Panc1 (cell line): ENCODE results near the gene GRK3. TPM values are rescaled to one million over a fixed set of nuclear protein-coding genes. Genes with fewer than 3 reads are reported as not detected.

ENCODE experiments used
- ATAC-seq: fragments of 200-7000 bp; cut with Tn5 transposase; 2 replicates; pipeline ENCODE4 v1.9.1; 2020; ENCODE audit warnings: mild to moderate bottlenecking, moderate library complexity
- BruUV-seq: library from RNA; stranded (reverse); fragments of 400-500 nt; replicated peaks from 2 replicates; lab custom pipeline; 2021; lab: Mats Ljungman, UMichigan
- CTCF ChIA-PET: fragments of 300-600 bp; sonication (Branson Sonifier 250); formaldehyde crosslinking; loops from one replicate; lab custom pipeline; 2022; ENCODE audit warnings: antibody characterized with exemption; lab: Charles Lee
- POLR2A ChIA-PET: fragments of 300-600 bp; sonication (Branson Sonifier 250); formaldehyde crosslinking; loops from one replicate; lab custom pipeline; 2022; ENCODE audit warnings: antibody characterized with exemption; lab: Charles Lee
- DNase-seq: peaks from one replicate; pipeline ENCODE4 v3.0.0-alpha.2; 2010; ENCODE audit warnings: low read depth, low spot score
- H3K27ac ChIP-seq: 2 replicates; pipeline ENCODE4 v1.5.1; 2011; ENCODE audit warnings: mild to moderate bottlenecking, low read length, inconsistent platforms
- H3K27me3 ChIP-seq: fragments of 200-500 bp; sonication (Bioruptor generic); 2 replicates; pipeline ENCODE4 v1.6.0; 2014; ENCODE audit warnings: low read length, inconsistent platforms; ENCODE audit not compliant: control insufficient read depth, insufficient read depth
- H3K36me3 ChIP-seq: fragments of 200-500 bp; sonication (Bioruptor generic); 2 replicates; pipeline ENCODE4 v1.5.1; 2014; ENCODE audit warnings: inconsistent platforms, mild to moderate bottlenecking, low read length, moderate library complexity; ENCODE audit not compliant: control insufficient read depth, insufficient read depth
- H3K4me1 ChIP-seq: 2 replicates; pipeline ENCODE4 v1.5.1; 2011; ENCODE audit warnings: inconsistent platforms, mild to moderate bottlenecking, low read length, moderate library complexity; ENCODE audit not compliant: control insufficient read depth, insufficient read depth
- H3K4me3 ChIP-seq, 2 experiments: 2 replicates each; pipeline ENCODE4 v1.5.1; 2011 to 2012; ENCODE audit warnings: low read depth in 2 of 2, low read length in 2 of 2, mild to moderate bottlenecking in 2 of 2, inconsistent platforms in 1 of 2, moderate library complexity in 1 of 2
- H3K9me3 ChIP-seq: fragments of 200-500 bp; sonication (Bioruptor generic); 2 replicates; pipeline ENCODE4 v1.5.1; 2014; ENCODE audit warnings: low read depth, mild to moderate bottlenecking, inconsistent platforms, low read length, moderate library complexity; ENCODE audit not compliant: control insufficient read depth, insufficient read depth
- POLR2AphosphoS5 ChIP-seq: IDR thresholded peaks from 2 replicates; pipeline ENCODE4 v1.6.1; 2012; ENCODE audit warnings: mild to moderate bottlenecking, low read depth, low read length, moderate library complexity
- SIN3A ChIP-seq: IDR thresholded peaks from 2 replicates; pipeline ENCODE4 v1.6.1; 2012; ENCODE audit warnings: low read depth, mild to moderate bottlenecking, low read length, moderate library complexity, borderline replicate concordance; ENCODE audit not compliant: insufficient read depth
- TCF7L2 ChIP-seq: IDR thresholded peaks from 2 replicates; pipeline ENCODE4 v1.6.1; 2011; ENCODE audit warnings: mild to moderate bottlenecking, low read depth, low read length, inconsistent platforms
- in situ Hi-C: cut with HindIII; loops from 2 replicates; pipeline ENCODE4 v1.10.0; 2016; ENCODE audit warnings: low sequenced_read_pairs, low pct_unique_long_range_greater_than_20kb
- intact Hi-C: fragments of 100-400 bp; cut with micrococcal nuclease; formaldehyde crosslinking; loops from one replicate; pipeline ENCODE4 v1.10.0; 2022; ENCODE audit not compliant: unreplicated experiment
- total RNA-seq: library from RNA; stranded (reverse); gene quantifications from one replicate; pipeline ENCODE4 v1.2.1, GENCODE V29; 2021; ENCODE audit not compliant: unreplicated experiment
- TF ChIP-seq, protein P1 (sequence below), 2 experiments: IDR thresholded peaks; 2 replicates each; pipeline ENCODE4 v1.6.1; 2011 to 2012; ENCODE audit warnings: low read depth in 2 of 2, control low read depth in 1 of 2, low read length in 1 of 2, mild to moderate bottlenecking in 1 of 2, moderate library complexity in 1 of 2; ENCODE audit not compliant: insufficient read depth in 1 of 2
- TF ChIP-seq, protein P2 (sequence below): fragments of 450-650 bp; IDR thresholded peaks from 2 replicates; pipeline ENCODE4 v1.5.1; 2017; ENCODE audit warnings: mild to moderate bottlenecking

Gene GRK3
- total RNA-seq, 1 experiment from 2014 or later = 12.0 TPM

DNA sequence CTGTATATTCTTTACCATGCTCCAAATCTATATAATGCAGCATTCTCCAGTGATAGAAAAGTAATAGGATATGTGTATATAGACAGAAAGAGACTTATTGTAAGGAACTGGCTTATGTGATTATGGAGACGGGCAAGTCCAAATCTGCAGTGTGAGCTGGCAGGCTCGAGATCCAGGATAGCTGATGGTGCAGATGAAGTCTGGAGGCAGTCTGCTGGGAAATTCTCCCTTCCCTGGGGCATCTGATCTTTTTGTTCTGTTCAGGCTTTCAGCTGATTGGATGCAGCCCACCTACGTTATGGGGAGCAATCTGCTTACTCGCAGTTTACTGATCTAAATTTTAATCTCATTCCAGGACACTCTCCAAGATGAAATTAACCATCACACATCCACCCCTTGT, 73.2 kb downstream of the GRK3 start:
- no TSS peak for BruUV-seq
- no peak for TF ChIP-seq TCF7L2
- TF ChIP-seq, protein P1, sequence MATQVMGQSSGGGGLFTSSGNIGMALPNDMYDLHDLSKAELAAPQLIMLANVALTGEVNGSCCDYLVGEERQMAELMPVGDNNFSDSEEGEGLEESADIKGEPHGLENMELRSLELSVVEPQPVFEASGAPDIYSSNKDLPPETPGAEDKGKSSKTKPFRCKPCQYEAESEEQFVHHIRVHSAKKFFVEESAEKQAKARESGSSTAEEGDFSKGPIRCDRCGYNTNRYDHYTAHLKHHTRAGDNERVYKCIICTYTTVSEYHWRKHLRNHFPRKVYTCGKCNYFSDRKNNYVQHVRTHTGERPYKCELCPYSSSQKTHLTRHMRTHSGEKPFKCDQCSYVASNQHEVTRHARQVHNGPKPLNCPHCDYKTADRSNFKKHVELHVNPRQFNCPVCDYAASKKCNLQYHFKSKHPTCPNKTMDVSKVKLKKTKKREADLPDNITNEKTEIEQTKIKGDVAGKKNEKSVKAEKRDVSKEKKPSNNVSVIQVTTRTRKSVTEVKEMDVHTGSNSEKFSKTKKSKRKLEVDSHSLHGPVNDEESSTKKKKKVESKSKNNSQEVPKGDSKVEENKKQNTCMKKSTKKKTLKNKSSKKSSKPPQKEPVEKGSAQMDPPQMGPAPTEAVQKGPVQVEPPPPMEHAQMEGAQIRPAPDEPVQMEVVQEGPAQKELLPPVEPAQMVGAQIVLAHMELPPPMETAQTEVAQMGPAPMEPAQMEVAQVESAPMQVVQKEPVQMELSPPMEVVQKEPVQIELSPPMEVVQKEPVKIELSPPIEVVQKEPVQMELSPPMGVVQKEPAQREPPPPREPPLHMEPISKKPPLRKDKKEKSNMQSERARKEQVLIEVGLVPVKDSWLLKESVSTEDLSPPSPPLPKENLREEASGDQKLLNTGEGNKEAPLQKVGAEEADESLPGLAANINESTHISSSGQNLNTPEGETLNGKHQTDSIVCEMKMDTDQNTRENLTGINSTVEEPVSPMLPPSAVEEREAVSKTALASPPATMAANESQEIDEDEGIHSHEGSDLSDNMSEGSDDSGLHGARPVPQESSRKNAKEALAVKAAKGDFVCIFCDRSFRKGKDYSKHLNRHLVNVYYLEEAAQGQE (IDR thresholded peaks at IDR 0.05; ENCODE audit: insufficient read depth in 1 of 2, low read depth in 2 of 2, low read length in 1 of 2) = no peak
- TF ChIP-seq SIN3A = no peak
- TF ChIP-seq, protein P2, sequence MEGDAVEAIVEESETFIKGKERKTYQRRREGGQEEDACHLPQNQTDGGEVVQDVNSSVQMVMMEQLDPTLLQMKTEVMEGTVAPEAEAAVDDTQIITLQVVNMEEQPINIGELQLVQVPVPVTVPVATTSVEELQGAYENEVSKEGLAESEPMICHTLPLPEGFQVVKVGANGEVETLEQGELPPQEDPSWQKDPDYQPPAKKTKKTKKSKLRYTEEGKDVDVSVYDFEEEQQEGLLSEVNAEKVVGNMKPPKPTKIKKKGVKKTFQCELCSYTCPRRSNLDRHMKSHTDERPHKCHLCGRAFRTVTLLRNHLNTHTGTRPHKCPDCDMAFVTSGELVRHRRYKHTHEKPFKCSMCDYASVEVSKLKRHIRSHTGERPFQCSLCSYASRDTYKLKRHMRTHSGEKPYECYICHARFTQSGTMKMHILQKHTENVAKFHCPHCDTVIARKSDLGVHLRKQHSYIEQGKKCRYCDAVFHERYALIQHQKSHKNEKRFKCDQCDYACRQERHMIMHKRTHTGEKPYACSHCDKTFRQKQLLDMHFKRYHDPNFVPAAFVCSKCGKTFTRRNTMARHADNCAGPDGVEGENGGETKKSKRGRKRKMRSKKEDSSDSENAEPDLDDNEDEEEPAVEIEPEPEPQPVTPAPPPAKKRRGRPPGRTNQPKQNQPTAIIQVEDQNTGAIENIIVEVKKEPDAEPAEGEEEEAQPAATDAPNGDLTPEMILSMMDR = no peak
- TF ChIP-seq POLR2AphosphoS5 = no peak
- no peak for DNase-seq
- H3K4me1 ChIP-seq = no peaks in the 10 kb centered on the region
- ATAC-seq = no peak
- no peaks in the 10 kb centered on the region for H3K27me3 ChIP-seq
- peaks cover 11% of the 10 kb centered on the region; the same call in 1 of the 2 replicates for H3K9me3 ChIP-seq
- no peak overlapping the region for H3K27ac ChIP-seq
- ChIA-PET CTCF (no interaction called here), POLR2A (no interaction called here)
- in situ Hi-C loops = no loop called here
- no peak overlapping the region for H3K4me3 ChIP-seq
- intact Hi-C loops = no loop called here
- H3K36me3 ChIP-seq = no peaks in the 10 kb centered on the region

DNA sequence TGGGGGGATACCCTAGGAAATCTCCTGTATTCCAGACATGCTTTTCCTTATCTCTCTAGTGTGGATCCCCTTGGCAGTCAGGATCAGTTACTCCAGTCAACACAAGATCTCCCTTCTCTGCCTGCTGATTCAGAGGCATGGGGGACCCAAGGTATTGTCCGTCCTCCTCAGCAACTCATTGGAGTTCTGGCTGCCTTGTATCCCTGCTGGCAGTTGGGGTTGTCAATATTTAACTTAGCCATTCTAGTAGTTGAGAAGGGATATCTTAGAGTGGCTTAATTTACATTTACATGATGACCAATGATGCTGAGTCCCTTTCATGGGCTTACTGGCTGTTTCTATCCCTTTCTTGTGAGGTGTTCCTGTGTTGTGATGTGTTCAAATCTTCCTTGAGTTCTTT, 74.2 kb downstream of the GRK3 start:
- intact Hi-C loops (no loop called here), in situ Hi-C loops (no loop called here)
- Histone ChIP-seq H3K4me1 (no peaks in the 10 kb centered on the region), H3K27ac (no peak overlapping the region), H3K36me3 (no peaks in the 10 kb centered on the region), H3K27me3 (no peaks in the 10 kb centered on the region), H3K4me3 (no peak overlapping the region), H3K9me3 (peaks cover 11% of the 10 kb centered on the region; the same call in 1 of the 2 replicates)
- DNase-seq = no peak
- BruUV-seq = no TSS peak
- ChIA-PET POLR2A (no interaction called here), CTCF (no interaction called here)
- ATAC-seq = no peak
- TF ChIP-seq, protein P2 = no peak
- TF ChIP-seq POLR2AphosphoS5 = no peak
- TF ChIP-seq, protein P1 (IDR thresholded peaks at IDR 0.05; ENCODE audit: insufficient read depth in 1 of 2, low read depth in 2 of 2, low read length in 1 of 2) = no peak
- TF ChIP-seq TCF7L2 = no peak
- TF ChIP-seq SIN3A = no peak
